B cell (primary cell): ENCODE results near the gene ARPIN. TPM values are rescaled to one million over a fixed set of nuclear protein-coding genes. Genes with fewer than 3 reads are reported as not detected.
"Not testable (repeated sequence)": the region's sequence is repeated elsewhere in the genome, so short reads cannot be mapped to it uniquely, and the experiment has no call there.

Experiments used
- ATAC-seq: fragments of 200-7000 bp; cut with Tn5 transposase; one replicate; pipeline ENCODE4 v1.10.0; 2021; ENCODE audit warnings: low read depth, mild to moderate bottlenecking, moderate number of reproducible peaks, moderate library complexity
- CTCF ChIA-PET: fragments of 350-600 bp; sonication (Branson Sonifier 250); formaldehyde crosslinking; loops from one replicate; lab custom pipeline; 2021; ENCODE audit warnings: antibody characterized with exemption, inconsistent platforms; lab: Charles Lee
- POLR2A ChIA-PET: fragments of 350-600 bp; sonication (Branson Sonifier 250); formaldehyde crosslinking; loops from one replicate; lab custom pipeline; 2021; ENCODE audit warnings: antibody characterized with exemption; lab: Charles Lee
- DNase-seq: peaks from one replicate; pipeline ENCODE4 v3.0.0; 2013
- H2AFZ ChIP-seq: 2 replicates; pipeline ENCODE4 v1.6.1; 2012; ENCODE audit warnings: mild to moderate bottlenecking, low read depth, low read length; ENCODE audit not compliant: insufficient read depth, poor library complexity, severe bottlenecking
- H3K27ac ChIP-seq, 2 donors: 1 replicate in 1 of 2; 2 replicates in 1 of 2; pipeline ENCODE4 v1.5.1; 2012 to 2013; ENCODE audit warnings: low read length in 2 of 2, mild to moderate bottlenecking in 2 of 2, moderate library complexity in 1 of 2
- H3K27me3 ChIP-seq, 4 experiments: fragments of 200-600 bp in 1 of 4; sonication (generic) in 1 of 4; replicated peaks in 1 of 4; 1 replicate in 2 of 4; 2 replicates in 2 of 4; pipeline versions ENCODE4 v1.6.1 to v1.7.0; 2013 to 2016; ENCODE audit warnings: low read length in 3 of 4, mild to moderate bottlenecking in 2 of 4, mixed read lengths in 1 of 4, moderate library complexity in 1 of 4; ENCODE audit not compliant: insufficient read depth in 4 of 4, control insufficient read depth in 3 of 4; ENCODE audit errors: control extremely low read depth in 1 of 4
- H3K36me3 ChIP-seq, 2 experiments: replicated peaks in 1 of 2; 1 replicate in 1 of 2; 2 replicates in 1 of 2; pipeline versions ENCODE4 v1.6.1 to v1.7.1; 2013; ENCODE audit warnings: low read length in 1 of 2; ENCODE audit not compliant: insufficient read depth in 2 of 2, control insufficient read depth in 1 of 2; ENCODE audit errors: control extremely low read depth in 1 of 2, extremely low read depth in 1 of 2
- H3K4me1 ChIP-seq, 2 donors: fragments of 200-600 bp in 1 of 2; sonication (generic) in 1 of 2; 1 replicate in 1 of 2; 2 replicates in 1 of 2; pipeline versions ENCODE4 v1.5.1 to v1.6.1; 2013 to 2017; ENCODE audit warnings: low read length in 2 of 2; ENCODE audit not compliant: control insufficient read depth in 2 of 2, insufficient read depth in 2 of 2
- H3K4me2 ChIP-seq: replicated peaks from 2 replicates; pipeline ENCODE3; 2012; ENCODE audit warnings: mild to moderate bottlenecking, low read depth, low read length; ENCODE audit not compliant: poor library complexity, severe bottlenecking
- H3K4me3 ChIP-seq, 5 experiments: fragments of 200-600 bp in 1 of 5; sonication (generic) in 1 of 5; 1 replicate in 3 of 5; 2 replicates in 2 of 5; pipeline versions ENCODE4 v1.5.1 to v1.7.0; 2011 to 2016; ENCODE audit warnings: low read length in 4 of 5, mild to moderate bottlenecking in 4 of 5, low read depth in 2 of 5, control low read depth in 1 of 5, moderate library complexity in 1 of 5; ENCODE audit not compliant: insufficient read depth in 1 of 5; ENCODE audit errors: control extremely low read depth in 1 of 5, extremely low read depth in 1 of 5
- H3K79me2 ChIP-seq: fragments of 200-600 bp; sonication (generic); one replicate; pipeline ENCODE4 v1.6.0; 2016; ENCODE audit warnings: low read length; ENCODE audit not compliant: control insufficient read depth, insufficient read depth
- H3K9ac ChIP-seq: fragments of 200-600 bp; sonication (generic); 2 replicates; pipeline ENCODE4 v1.6.1; 2017; ENCODE audit warnings: mild to moderate bottlenecking, low read length, moderate library complexity
- H3K9me3 ChIP-seq, 3 donors: one replicate each; pipeline versions ENCODE4 v1.6.1 to v1.7.1; 2013; ENCODE audit warnings: low read length in 2 of 3; ENCODE audit not compliant: control insufficient read depth in 2 of 3, insufficient read depth in 1 of 3; ENCODE audit errors: control extremely low read depth in 1 of 3
- H4K20me1 ChIP-seq: 2 replicates; pipeline ENCODE4 v1.6.0; 2012; ENCODE audit warnings: mild to moderate bottlenecking, low read length; ENCODE audit not compliant: insufficient read depth, control insufficient read depth, poor library complexity, severe bottlenecking
- H3K27ac Mint-ChIP-seq: one replicate; pipeline ENCODE4 v1.8.0; 2021; ENCODE audit warnings: mixed read lengths
- H3K27me3 Mint-ChIP-seq: one replicate; pipeline ENCODE4 v1.8.0; 2021; ENCODE audit warnings: mixed read lengths
- H3K4me1 Mint-ChIP-seq: one replicate; pipeline ENCODE4 v1.8.0; 2021; ENCODE audit warnings: mixed read lengths
- H3K4me3 Mint-ChIP-seq: one replicate; pipeline ENCODE4 v1.8.0; 2021; ENCODE audit warnings: mixed read lengths
- H3K9me3 Mint-ChIP-seq: one replicate; pipeline ENCODE4 v1.8.0; 2022; ENCODE audit warnings: mixed read lengths; ENCODE audit not compliant: insufficient read depth
- CTCF ChIP-seq: fragments of 200-600 bp; IDR thresholded peaks from one replicate; pipeline ENCODE4 v1.8.0; 2022; ENCODE audit warnings: antibody characterized with exemption, mild to moderate bottlenecking
- EZH2 ChIP-seq: IDR thresholded peaks from 2 replicates; pipeline ENCODE4 v1.6.1; 2012; ENCODE audit warnings: borderline replicate concordance, low read depth, mild to moderate bottlenecking, moderate library complexity, low read length; ENCODE audit not compliant: insufficient read depth, poor library complexity, severe bottlenecking
- WGBS: methylation state at CpG from one replicate; pipeline ENCODE4 v1.1.5; 2013; ENCODE audit warnings: missing lambda C conversion rate; ENCODE audit not compliant: insufficient coverage; 5-methylcytosine and 5-hydroxymethylcytosine counted together
- intact Hi-C: fragments of 100-400 bp; cut with micrococcal nuclease; formaldehyde crosslinking; loops from one replicate; pipeline ENCODE4 v1.10.0; 2022
- polyA plus RNA-seq: library from polyadenylated mRNA; depleted of rRNA; stranded (reverse); fragments of >200 nt; gene quantifications from 2 replicates; pipeline ENCODE4 v1.2.3, GENCODE V29; 2012
- total RNA-seq, 2 donors: library from RNA; stranded (reverse); fragments of 120-200 nt in 1 of 2; gene quantifications; 1 replicate in 1 of 2; 2 replicates in 1 of 2; pipeline versions ENCODE4 v1.2.3 to v1.2.4, GENCODE V29; 2013 to 2022

ARPIN gene
- total and polyA plus RNA-seq, 2 donors (not counting 1 experiment from before 2014, with no cell fraction given), result 0.10 TPM

- peaks cover 3 to 14% of the 10 kb centered on the region in 2 experiments for H3K36me3 ChIP-seq
- peaks cover 16 to 18% of the 10 kb centered on the region in 2 donors for H3K4me1 ChIP-seq
- Mint-ChIP-seq H3K9me3 (no peaks in the 10 kb centered on the region), H3K27ac (no peak overlapping the region), H3K4me3 (no peak overlapping the region), H3K4me1 (peaks cover 24% of the 10 kb centered on the region), H3K27me3 (no peaks in the 10 kb centered on the region)
- H3K9ac ChIP-seq, result no peak overlapping the region
- no peak overlapping the region for H2AFZ ChIP-seq
- H3K79me2 ChIP-seq, result no peaks in the 10 kb centered on the region
- H4K20me1 ChIP-seq, result no peaks in the 10 kb centered on the region
- 89% methylated on average over 2 of the region's 3 CpGs for WGBS
- no peak overlapping the region for H3K4me3 ChIP-seq
- POLR2A ChIA-PET, result no interaction called here
- DNase-seq, result no peak
- no peak overlapping the region for H3K4me2 ChIP-seq
- ATAC-seq, result no peak
- no peaks in the 10 kb centered on the region for H3K9me3 ChIP-seq
- CTCF ChIA-PET, result no interaction called here
- H3K27me3 ChIP-seq, result no peaks in the 10 kb centered on the region
- intact Hi-C loops, result no loop called here
- TF ChIP-seq EZH2 (no peak), CTCF (no peak)
- no peak overlapping the region for H3K27ac ChIP-seq
Observed at GRCh38 chr15:89855948-89856347, 56.8 kb downstream of the ARPIN start.

GRCh38 chr15:89854863-89855262, 57.9 kb downstream of the ARPIN start:
- H3K4me2 ChIP-seq, H3K9me3 ChIP-seq, H3K36me3 ChIP-seq, H3K79me2 ChIP-seq, H3K9me3 Mint-ChIP-seq, H3K27me3 ChIP-seq, POLR2A ChIA-PET, H3K4me3 Mint-ChIP-seq, DNase-seq, H3K27ac Mint-ChIP-seq, H3K27ac ChIP-seq, CTCF ChIA-PET, H2AFZ ChIP-seq, ATAC-seq, H4K20me1 ChIP-seq, H3K4me3 ChIP-seq, H3K27me3 Mint-ChIP-seq, intact Hi-C loops, H3K9ac ChIP-seq: not testable (repeated sequence)
- H3K4me1 ChIP-seq, result peaks cover 14 to 22% of the 10 kb centered on the region in 2 donors
- WGBS, result 92% methylated on average over 2 of the region's 17 CpGs
- H3K4me1 Mint-ChIP-seq, result peaks cover 26% of the 10 kb centered on the region
